ENCODE data around the gene BRI3BP. TPM values are rescaled to one million over a fixed set of nuclear protein-coding genes. Genes with fewer than 3 reads are reported as not detected.

Gene BRI3BP
- 14.3 to 24.0 TPM (median 21.4 TPM) in 5 replicates for total RNA-seq (2022; extraction: Qiagen RNA extraction; ENCODE audit: low read depth)

GRCh38 chr12:124993626-124994436 lies at the start of gene BRI3BP:
TSS of gene BRI3BP (plus strand) at chr12:124993645. CDS start at chr12:124993791, 146 bp downstream.

GRCh38 chr12:125065021-125065918 lies 71.8 kb downstream of the BRI3BP start, which contains the start of gene AACS:
TSS of gene AACS (plus strand) at chr12:125065435. CDS start at chr12:125065585, 150 bp downstream.

Other genes starting within 250 kb of the BRI3BP start
- gene SCARB1, start 129.8 kb upstream of the BRI3BP start, total RNA-seq (2022; extraction: Qiagen RNA extraction; ENCODE audit: low read depth), result 97.1 to 181 TPM (median 164 TPM) in 5 replicates
- gene UBC, start 79.0 kb upstream of the BRI3BP start, total RNA-seq (2022; extraction: Qiagen RNA extraction; ENCODE audit: low read depth), result 1,292 to 1,908 TPM (median 1,402 TPM) in 5 replicates
- 23.5 to 45.9 TPM (median 43.1 TPM) in 5 replicates for gene DHX37, start 4.5 kb upstream of the BRI3BP start, total RNA-seq (2022; extraction: Qiagen RNA extraction; ENCODE audit: low read depth)
- gene AACS, start 71.8 kb downstream of the BRI3BP start, total RNA-seq (2022; extraction: Qiagen RNA extraction; ENCODE audit: low read depth), result 12.1 to 21.6 TPM (median 18.0 TPM) in 5 replicates
- 0.02 TPM in 2 of 5 replicates, not detected in the others for gene TMEM132B, start 192.7 kb downstream of the BRI3BP start, total RNA-seq (2022; extraction: Qiagen RNA extraction; ENCODE audit: low read depth)